GM08714 (cell line): ENCODE data around the gene UBE2I.

ENCODE experiments used
- H3K4me3 ChIP-seq: fragments of 200-500 bp; sonication (Bioruptor generic); 2 replicates; pipeline ENCODE4 v1.5.1; 2014; ENCODE audit warnings: mild to moderate bottlenecking, low read length, inconsistent platforms
- ZNF274 ChIP-seq: IDR thresholded peaks from 2 replicates; pipeline ENCODE4 v1.6.1; 2012; ENCODE audit warnings: mild to moderate bottlenecking, low read depth, low read length

UBE2I gene

GRCh38 chr16:1340730-1341494, 31.5 kb downstream of the UBE2I start:
- no peak overlapping the region for H3K4me3 ChIP-seq
- no peak for TF ChIP-seq ZNF274

- H3K4me3 ChIP-seq = no peak overlapping the region
- TF ChIP-seq ZNF274 = no peak
These were observed 32.3 kb downstream of the UBE2I start for GRCh38 chr16:1341495-1342420.

- H3K4me3 ChIP-seq = peak overlapping the region; percentile 26; the same call in 1 of the 2 replicates
- TF ChIP-seq ZNF274 = no peak
These were observed 33.3 kb downstream of the UBE2I start for GRCh38 chr16:1342526-1343427.

GRCh38 chr16:1343428-1344242, 34.2 kb downstream of the UBE2I start:
- H3K4me3 ChIP-seq = no peak overlapping the region

GRCh38 chr16:1344499-1344898, 35.1 kb downstream of the UBE2I start:
- no peak for TF ChIP-seq ZNF274

More at GRCh38 chr16:1343428-1344242, 34.2 kb downstream of the UBE2I start:
- no peak for TF ChIP-seq ZNF274

GRCh38 chr16:1345087-1345486, 35.7 kb downstream of the UBE2I start:
- no peak for TF ChIP-seq ZNF274

More at GRCh38 chr16:1344499-1344898, 35.1 kb downstream of the UBE2I start:
- H3K4me3 ChIP-seq = no peak overlapping the region

GRCh38 chr16:1345651-1346421, 36.4 kb downstream of the UBE2I start:
- no peak for TF ChIP-seq ZNF274
- H3K4me3 ChIP-seq = no peak overlapping the region

More at GRCh38 chr16:1345087-1345486, 35.7 kb downstream of the UBE2I start:
- H3K4me3 ChIP-seq = no peak overlapping the region

- no peak overlapping the region for H3K4me3 ChIP-seq
These were observed 37.2 kb downstream of the UBE2I start for GRCh38 chr16:1346422-1347285.

GRCh38 chr16:1347286-1347855, 37.9 kb downstream of the UBE2I start:
- TF ChIP-seq ZNF274 = no peak
- no peak overlapping the region for H3K4me3 ChIP-seq

More at GRCh38 chr16:1346422-1347285, 37.2 kb downstream of the UBE2I start:
- no peak for TF ChIP-seq ZNF274

- TF ChIP-seq ZNF274 = no peak
- H3K4me3 ChIP-seq = no peak overlapping the region
These were observed 38.5 kb downstream of the UBE2I start for GRCh38 chr16:1347962-1348361.

- no peak for TF ChIP-seq ZNF274
- H3K4me3 ChIP-seq = no peak overlapping the region
These were observed 39.0 kb downstream of the UBE2I start for GRCh38 chr16:1348441-1348840.
